ENCODE data around the gene MESP1.
A peak's percentile ranks its signal among the peaks of the same experiment; 100 is the strongest.
"Not testable (repeated sequence)": the region's sequence is repeated elsewhere in the genome, so short reads cannot be mapped to it uniquely, and the experiment has no call there.

The MESP1 gene

DNA sequence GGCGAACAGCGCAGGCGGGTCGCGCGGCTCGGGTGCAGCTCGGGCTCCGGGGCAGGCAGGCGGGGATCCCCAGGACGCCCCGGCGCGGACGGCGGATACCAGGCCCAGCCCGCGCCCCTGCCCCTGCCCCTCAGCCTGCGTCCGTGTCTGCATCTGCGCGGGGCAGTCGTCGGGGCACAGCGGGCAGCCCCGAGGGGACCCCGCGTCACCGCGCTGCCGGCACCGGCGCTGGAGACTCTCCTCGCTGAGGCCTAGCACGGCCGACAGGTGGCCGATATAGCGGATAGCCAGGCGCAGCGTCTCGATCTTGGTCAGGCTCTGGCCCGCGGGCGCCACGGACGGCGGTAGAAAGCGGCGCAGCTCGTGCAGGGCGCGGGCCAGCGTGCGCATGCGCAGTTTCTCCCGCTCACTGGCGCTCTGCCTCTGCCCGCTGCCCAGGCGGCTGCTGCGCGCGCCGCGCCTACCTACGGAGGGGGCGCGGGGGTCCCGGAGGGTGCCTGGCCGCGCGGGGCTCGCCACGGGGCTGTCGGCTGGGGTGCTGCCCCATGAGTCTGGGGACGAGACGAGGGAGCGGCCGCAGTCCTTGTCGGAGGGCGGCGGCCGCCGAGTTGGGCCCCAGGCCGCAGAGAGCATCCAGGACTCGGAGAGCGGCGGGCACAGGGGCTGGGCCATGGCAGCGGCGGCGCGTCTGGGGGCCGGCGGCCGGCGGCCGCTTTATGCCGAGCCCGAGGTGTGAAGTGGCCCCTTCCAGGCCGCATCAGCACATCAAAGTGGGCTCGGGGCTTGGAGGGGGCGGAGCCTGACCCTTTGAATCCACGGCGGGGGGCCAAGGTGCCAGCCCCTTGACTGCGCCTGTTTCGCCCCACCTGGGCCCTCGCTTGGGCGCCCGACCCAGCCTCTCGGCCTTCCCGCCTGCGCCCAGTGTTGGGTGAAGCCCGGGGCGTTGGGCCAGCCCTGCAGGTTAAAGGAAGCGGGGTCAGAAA, at the start of gene MESP1:
Gene MESP1, minus strand, starts transcription at position 690 of the 983 bp plus-strand sequence. Its CDS starts 18 bp downstream, at position 672.
- DNase-seq, result peak; percentile 91

DNA sequence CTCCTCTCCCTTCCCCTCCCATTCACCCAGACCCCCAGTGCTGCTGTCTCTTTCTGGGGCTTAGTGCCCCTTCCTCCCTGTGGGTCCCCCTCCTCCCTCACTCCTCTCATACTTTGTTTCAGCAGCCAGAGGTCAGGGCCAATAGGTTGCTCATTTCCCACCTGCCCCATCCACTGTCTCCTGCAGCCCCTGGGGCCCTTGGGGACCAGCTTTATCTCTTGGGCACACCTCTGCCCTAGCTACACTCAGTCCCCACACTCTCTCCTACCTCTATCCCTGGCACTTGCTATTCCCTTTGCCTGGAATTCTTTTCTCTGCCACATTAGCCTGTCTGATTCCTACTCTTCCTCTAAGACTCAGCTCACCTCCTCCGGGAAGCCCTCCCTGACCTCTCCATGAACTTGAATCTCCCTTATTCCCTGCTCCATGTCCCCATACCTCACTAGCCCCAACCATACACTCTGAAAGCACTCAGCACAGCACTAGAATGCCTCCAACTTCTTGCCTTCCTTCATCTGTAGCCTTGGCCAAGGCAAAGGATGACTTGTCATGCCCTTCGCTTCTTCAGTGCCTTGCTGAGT, 49.0 kb upstream of the MESP1 start:
- no peak for DNase-seq

DNA sequence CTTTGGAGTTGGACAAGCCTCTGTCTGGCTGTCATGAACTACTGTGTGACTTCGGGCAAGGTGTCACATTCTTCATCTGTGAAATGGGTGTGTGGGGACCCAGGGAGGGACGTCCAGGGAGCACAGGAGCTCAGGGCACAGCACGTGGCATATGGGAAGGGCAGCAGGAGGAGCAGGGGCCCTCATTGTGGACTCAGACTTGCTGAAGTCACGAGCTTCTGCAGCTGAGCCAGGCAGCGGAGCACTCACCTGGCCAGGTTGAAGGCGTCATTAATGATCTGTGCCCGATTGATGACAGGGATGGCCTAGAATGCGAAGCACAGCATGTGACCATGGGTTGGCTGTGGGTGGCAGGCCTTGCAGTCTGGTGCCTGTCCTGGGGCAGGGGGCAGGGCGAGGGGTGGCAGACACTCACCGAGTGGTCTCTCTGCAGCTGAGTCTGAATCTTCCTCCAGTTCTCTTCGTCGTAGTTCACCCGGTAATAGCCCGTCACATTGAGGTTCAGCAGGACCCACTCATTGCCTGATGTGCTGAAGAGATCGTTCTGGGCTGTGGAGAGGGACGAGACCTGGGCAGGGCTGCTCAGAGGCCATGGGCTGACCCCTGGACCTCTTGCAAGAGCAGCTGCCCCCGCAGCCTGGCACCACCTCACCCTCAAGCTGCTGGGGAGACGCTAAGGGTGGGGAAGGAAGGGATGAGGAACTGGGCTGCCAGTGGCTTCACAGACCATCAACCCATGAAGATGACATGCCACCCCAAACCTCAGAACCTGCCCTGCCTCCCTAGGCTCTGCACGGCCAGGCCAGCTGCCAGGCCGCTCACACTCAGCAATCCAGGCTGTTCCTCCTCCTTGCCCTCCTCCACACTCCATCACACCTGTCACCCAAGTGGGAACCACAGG, 48.2 kb upstream of the MESP1 start:
- no peak for DNase-seq

DNA sequence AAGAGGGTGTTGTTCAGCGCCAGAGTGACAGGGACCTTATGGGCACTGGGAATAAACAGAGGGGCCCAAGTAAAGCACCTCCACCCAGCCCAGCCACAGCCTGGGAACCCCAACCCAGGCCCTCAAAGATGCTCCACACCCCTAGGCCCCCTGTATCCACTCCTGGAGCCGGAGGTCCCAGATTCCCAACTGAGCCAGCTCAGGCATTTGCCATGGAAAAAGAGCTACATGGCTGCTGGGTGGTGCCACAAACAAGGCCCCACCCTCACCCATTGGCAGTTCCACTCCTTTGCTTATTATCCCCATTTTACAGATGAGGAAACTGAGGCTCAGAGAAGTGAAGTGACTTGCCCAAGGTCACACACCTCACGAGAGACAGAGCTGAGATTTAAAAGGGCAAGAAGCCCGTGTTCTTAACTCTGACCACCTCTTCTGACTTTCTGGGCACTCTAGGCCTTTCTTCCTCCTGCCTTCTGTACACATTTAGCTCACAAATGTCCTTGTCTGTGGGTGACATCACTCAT, 46.7 kb upstream of the MESP1 start:
- no peak for DNase-seq

GRCh38 chr15:89795996-89796395, 44.9 kb upstream of the MESP1 start:
- no peak for DNase-seq

DNA sequence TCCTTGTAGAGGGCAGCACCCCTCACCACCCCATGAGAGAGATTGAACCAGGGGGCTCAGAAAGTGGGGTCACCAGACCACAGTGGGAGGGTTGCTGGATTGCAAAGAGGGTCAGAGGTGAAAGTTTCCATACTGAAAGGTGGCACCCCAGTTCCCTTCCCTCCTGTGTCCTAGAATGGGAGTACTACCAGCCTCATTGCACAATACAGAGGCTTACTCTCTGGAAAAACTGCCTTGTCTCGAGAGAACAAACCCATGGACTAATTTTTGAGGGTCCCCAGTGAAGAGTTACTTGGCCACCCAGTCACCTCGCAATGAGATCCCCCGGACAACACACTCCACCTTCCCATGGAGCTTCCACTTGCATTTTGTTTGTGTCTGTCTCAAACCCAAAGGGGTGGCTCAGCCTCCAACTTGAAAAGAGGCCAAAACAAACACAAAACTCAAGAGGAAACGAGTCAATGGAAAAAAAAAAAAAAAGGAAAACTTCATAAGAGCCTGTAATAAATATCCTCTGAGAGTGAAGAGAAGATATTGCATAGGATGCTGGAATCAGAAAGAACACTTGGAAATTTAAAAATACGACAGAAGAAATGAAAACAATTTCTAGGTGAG, 43.7 kb upstream of the MESP1 start:
- DNase-seq, result no peak

DNA sequence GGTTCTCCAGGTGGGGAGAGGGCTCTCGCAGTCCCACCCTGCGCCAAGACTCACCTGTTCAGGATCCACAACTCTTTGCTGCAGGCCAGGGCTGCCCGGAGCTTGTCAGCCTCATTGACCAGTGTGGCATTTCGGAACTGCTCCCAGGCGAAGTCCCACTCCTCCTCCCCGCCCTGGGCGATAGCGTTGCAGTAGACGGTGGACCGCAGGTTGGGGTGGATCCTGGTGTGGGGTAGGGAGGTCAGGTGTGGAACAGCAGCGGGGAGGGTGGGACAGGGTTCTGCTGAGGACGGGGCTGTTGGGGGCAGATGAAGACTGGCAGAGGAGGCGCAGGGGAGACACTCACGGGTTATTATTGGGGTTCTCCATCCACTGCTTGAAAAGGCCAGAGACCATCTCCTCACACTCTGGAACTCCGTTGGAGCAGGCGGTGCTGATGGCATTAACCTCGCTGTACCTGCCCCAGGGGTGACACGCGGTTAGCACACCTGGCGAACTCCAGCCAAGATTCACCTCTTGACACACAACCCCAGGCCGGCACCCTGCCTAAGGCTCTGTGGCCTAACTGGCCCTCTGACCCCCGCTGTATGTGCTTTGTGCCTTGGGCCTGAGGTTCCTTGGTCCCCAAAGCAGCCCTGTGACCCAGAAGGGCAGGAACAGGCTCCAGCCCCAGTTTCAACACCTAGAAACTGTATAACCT, 41.2 kb upstream of the MESP1 start:
- no peak for DNase-seq

GRCh38 chr15:89790661-89791060, 39.6 kb upstream of the MESP1 start:
- DNase-seq, result no peak

DNA sequence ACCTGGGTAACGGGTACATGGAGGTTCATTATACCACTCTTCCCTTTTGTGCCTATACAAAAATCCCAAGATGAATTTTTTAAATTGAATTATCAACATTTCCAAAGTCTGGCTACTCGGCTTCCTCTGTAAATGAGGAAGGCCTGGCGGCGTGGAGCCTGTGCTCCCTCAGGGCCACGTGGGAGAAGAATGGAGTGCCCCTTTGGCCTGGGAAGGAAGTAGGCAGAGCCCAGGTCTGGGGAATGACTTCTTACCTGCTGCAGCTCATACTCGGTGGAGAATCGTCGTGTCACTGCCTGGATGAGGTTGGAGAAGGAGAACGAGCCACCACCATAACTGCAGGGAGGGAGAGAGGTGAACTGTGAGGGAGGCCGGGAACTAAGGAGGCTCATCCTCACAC, 39.2 kb upstream of the MESP1 start:
- DNase-seq, result no peak

DNA sequence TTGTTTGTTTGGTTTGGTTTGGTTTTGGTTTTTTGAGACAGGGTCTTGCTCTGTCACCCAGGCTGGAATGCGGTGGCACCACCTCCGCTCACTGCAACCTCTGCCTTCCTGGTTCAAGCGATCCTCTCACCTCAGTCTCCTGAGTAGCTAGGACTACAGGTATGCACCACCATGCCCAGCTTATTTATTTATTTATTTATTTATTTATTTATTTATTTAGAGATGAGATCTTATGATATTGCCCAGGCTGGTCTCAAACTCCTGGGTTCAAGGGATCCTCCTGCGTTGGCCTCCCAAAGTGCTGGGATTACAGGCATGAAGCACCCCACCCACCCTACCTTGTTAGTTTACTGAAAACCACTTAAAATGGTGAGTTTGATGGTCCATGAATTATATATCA, 37.5 kb upstream of the MESP1 start:
- DNase-seq, result not testable (repeated sequence)

GRCh38 chr15:89787944-89788343, 36.9 kb upstream of the MESP1 start:
- no peak for DNase-seq

DNA sequence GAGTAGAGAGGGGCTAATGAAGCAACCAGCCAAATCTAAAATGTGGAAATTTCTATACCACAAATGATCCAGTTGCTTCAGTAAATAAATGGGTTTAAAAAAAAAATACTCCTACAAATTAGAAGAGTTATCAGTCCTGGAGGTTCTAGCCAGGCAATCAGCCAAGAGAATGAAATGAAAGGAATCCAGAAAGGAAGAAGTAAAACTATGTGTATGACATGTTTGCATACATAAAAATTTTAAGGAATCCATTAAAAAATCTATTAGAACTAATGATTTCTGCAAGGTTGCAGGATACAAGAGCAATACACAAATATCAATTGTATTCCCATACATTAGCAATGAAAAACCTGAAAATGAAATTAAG, 34.7 kb upstream of the MESP1 start:
- DNase-seq, result no peak

DNA sequence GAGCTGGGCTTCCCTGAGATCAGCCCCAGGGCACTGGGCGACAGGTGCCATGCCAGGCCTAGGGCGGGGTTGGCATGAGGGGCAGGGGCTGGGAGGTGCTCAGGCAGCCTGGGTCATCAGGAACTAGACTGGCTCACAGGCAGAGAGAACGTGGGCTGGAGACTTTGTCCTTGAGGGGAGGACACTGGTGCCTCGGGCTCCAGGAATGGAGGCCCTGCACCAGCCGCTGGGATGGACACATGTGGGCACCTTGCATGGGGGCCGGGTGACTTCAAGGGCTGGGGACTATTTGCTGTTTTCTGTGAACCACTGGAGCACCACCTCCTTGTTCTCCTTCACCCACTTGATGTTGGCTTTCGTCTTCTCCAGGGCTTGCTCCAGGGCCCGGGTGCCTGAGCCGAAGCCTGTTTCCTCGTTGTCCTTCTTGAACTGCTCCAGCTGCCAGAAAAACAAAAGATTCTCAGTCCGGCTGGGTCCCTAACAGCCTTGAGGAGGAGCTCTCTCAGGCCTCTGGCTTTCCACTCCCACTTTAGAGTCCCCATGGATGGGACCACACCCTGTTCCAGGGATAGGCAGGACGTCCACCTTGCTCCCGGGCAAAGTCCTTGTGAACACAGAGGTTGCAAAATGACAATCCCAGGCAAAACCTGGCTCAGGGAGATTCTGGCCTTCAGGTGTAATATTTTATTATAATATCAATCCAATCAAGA, 34.2 kb upstream of the MESP1 start:
- DNase-seq, result no peak

DNA sequence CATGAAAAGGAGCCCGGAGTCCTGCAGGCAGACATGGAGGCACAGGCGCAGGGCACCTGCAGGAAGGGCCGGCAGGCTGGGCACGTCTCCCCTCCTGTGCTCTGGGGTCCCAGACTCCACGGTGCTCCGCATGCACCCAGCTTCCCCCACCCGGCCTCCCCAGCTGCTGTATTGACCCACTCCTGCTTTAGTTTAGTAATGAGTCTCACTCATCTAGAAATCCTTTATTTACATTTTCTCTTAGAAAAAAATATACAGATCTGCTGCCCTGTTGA, 33.6 kb upstream of the MESP1 start:
- no peak for DNase-seq

- DNase-seq, result no peak
Measured at GRCh38 chr15:89783861-89784685, 33.0 kb upstream of the MESP1 start.

DNA sequence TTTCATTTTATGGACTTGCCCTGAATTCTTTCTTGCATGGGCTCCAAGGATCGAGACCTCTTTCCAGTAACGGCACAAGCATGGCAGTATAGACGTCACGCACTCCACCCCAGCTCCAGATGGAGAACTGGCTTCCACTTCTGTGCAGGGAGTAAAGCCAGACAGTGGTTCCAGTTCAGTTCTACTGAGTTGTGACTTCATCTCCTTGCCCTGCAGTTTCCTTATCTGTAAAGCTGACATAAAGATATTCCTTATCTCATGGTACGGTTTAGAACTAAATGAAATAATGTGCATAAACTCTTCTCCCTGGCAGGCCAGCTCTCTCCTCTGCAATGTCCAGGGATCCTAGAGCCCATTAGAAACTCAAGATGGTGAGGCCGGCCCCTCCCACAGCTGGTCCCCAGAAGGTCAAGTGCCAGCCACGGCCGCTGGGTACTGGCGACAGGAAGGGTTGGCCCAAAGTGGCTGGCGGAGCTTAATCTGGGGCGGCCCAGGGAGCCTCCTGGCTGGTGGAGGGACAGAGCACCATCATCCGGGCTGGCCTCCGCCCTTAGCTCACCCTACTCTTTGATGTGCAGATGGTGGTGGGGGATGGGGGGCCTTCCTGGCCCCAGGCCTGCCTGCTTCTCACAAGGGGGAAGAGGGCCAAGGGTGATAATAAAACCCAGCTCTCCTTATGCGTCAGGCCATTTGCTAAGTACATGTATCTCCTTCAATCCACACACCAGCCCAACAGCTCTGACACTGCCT, 32.2 kb upstream of the MESP1 start:
- no peak for DNase-seq

GRCh38 chr15:89782619-89782950, 31.5 kb upstream of the MESP1 start:
- DNase-seq, result not testable (repeated sequence)

- peak; percentile 42 for DNase-seq
Measured at GRCh38 chr15:89781891-89782618, 31.0 kb upstream of the MESP1 start.

- DNase-seq, result peak; percentile 62
Measured at GRCh38 chr15:89781055-89781454, 30.0 kb upstream of the MESP1 start.
